ENCODE measurements around the gene PRPF40A.
"Not testable (repeated sequence)": the region's sequence is repeated elsewhere in the genome, so short reads cannot be mapped to it uniquely, and the experiment has no call there.

Gene PRPF40A

DNA sequence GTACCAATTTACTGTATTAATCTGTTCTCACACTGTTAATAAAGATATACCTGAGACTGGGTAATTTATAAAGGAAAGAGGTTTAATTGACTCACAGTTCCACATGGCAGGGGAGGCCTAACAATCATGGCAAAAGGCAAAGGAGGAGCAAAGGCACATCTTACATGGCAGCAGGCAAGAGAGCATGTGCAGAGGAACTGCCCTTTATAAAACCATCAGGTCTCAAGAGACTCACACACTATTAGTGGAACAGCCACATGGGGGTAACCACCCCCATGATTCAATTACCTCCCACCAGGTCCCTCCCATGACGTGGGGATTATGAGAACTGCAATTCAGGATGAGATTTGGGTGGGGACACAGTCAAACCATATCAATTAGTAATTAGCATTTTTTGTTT, 22.4 kb upstream of the PRPF40A start:
- not testable (repeated sequence) for H3K9ac ChIP-seq (ENCODE audit: low read depth, low read length); H3K9me3 ChIP-seq (ENCODE audit: insufficient read depth, low read depth, low read length); H3K4me1 ChIP-seq (ENCODE audit: insufficient read depth, low read length); H3K27ac ChIP-seq (ENCODE audit: low read length); H3K27me3 ChIP-seq (ENCODE audit: insufficient read depth, low read length); H3K4me3 ChIP-seq (ENCODE audit: low read length)
- H3K36me3 ChIP-seq (ENCODE audit: insufficient read depth, low read depth, low read length) = peaks cover 70% of the 10 kb centered on the region

- Histone ChIP-seq H3K4me1 (ENCODE audit: insufficient read depth, low read length) (no peaks in the 10 kb centered on the region), H3K27ac (ENCODE audit: low read length) (no peak overlapping the region), H3K9me3 (ENCODE audit: insufficient read depth, low read depth, low read length) (no peaks in the 10 kb centered on the region; the same call in 1 of the 2 replicates), H3K9ac (ENCODE audit: low read depth, low read length) (no peak overlapping the region), H3K27me3 (ENCODE audit: insufficient read depth, low read length) (no peaks in the 10 kb centered on the region), H3K4me3 (ENCODE audit: low read length) (no peak overlapping the region), H3K36me3 (ENCODE audit: insufficient read depth, low read depth, low read length) (peaks cover 70% of the 10 kb centered on the region)
These were observed 21.2 kb upstream of the PRPF40A start for GRCh38 chr2:152738438-152738837.

- H3K4me3 ChIP-seq (ENCODE audit: low read length); H3K4me1 ChIP-seq (ENCODE audit: insufficient read depth, low read length); H3K9me3 ChIP-seq (ENCODE audit: insufficient read depth, low read depth, low read length); H3K27ac ChIP-seq (ENCODE audit: low read length); H3K27me3 ChIP-seq (ENCODE audit: insufficient read depth, low read length); H3K9ac ChIP-seq (ENCODE audit: low read depth, low read length): not testable (repeated sequence)
- peaks cover 62% of the 10 kb centered on the region for H3K36me3 ChIP-seq (ENCODE audit: insufficient read depth, low read depth, low read length)
These were observed 20.2 kb upstream of the PRPF40A start for GRCh38 chr2:152737509-152737908.

DNA sequence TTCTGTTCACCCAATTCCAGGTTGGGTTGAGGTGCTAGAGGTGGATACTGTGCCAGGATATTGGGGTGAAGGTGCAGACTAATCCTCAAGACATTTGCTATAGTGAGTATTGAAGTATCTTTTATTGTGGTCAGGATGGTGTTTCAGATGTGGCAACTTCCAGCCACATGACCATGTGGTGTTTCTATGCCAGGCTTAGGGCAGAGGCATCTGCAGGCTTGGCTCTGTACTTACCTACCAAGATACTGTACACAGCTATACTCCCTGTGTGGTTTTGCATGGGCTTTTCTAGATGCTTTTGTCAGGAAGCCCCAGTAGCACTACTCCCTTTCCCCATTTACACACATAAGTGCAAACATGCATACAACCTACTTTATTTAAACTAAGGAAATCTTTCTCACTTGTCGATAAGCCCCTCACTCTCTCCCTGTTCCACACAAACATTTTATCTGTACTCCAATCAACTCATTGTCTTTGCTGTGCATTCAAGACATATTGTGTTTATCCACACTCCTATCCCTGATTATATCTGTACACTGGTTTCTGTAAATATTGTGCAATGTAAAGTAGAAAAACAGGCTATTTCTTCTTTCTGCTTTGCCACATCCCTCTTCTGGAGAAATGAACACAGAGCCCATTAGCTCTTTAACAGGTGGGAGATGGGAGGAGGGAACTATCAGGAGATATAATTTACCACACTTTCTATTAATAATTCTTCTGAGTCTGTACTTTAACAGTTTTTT, 13.5 kb upstream of the PRPF40A start:
- Histone ChIP-seq H3K27me3 (ENCODE audit: insufficient read depth, low read length) (no peaks in the 10 kb centered on the region), H3K4me1 (ENCODE audit: insufficient read depth, low read length) (no peaks in the 10 kb centered on the region), H3K4me3 (ENCODE audit: low read length) (no peak overlapping the region), H3K27ac (ENCODE audit: low read length) (no peak overlapping the region), H3K36me3 (ENCODE audit: insufficient read depth, low read depth, low read length) (peaks cover 41% of the 10 kb centered on the region), H3K9me3 (ENCODE audit: insufficient read depth, low read depth, low read length) (no peaks in the 10 kb centered on the region), H3K9ac (ENCODE audit: low read depth, low read length) (no peak overlapping the region)

DNA sequence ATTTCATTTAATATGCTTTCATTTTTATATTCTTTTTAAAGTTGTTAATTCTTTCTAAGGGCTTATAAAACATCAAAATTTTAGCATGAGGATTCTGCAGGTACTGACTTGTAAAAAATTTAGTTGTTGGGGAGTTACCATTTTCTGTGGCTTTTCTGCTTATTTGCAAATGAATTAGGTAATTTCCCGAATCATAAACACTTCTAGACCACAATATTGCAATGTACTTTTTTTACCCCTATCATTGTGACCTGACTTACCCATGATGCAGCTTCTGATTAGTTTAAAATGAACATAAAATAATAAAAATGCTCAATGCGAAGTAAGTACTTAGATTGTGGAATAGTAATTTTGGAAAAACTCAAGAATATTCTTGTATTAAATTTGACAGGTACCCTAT, 12.6 kb upstream of the PRPF40A start:
- Histone ChIP-seq H3K27me3 (ENCODE audit: insufficient read depth, low read length) (no peaks in the 10 kb centered on the region), H3K4me3 (ENCODE audit: low read length) (no peak overlapping the region), H3K9ac (ENCODE audit: low read depth, low read length) (no peak overlapping the region), H3K4me1 (ENCODE audit: insufficient read depth, low read length) (no peaks in the 10 kb centered on the region), H3K36me3 (ENCODE audit: insufficient read depth, low read depth, low read length) (peaks cover 41% of the 10 kb centered on the region), H3K27ac (ENCODE audit: low read length) (no peak overlapping the region), H3K9me3 (ENCODE audit: insufficient read depth, low read depth, low read length) (no peaks in the 10 kb centered on the region)

DNA sequence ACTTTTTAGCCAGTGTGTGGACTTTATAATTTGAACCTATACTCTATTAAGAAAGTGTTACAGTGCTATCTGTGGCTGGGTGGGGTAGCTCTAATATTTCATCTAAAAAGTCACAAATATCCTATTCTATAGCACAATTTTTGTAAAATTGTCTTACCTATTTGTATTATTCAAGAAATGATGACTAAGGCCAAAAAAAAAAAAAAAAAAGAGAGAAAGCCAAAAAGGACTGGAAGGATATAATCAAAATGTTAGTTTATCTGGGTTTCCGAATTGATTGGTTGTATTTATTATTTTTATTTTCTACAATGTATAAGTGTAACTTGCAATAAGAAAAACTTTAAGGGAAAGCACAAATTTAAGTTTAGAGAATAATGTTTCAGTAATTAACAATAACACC, 6.7 kb upstream of the PRPF40A start:
- Histone ChIP-seq H3K27ac (ENCODE audit: low read length) (no peak overlapping the region), H3K9ac (ENCODE audit: low read depth, low read length) (no peak overlapping the region), H3K4me1 (ENCODE audit: insufficient read depth, low read length) (peaks cover 7% of the 10 kb centered on the region), H3K9me3 (ENCODE audit: insufficient read depth, low read depth, low read length) (no peaks in the 10 kb centered on the region), H3K4me3 (ENCODE audit: low read length) (no peak overlapping the region), H3K27me3 (ENCODE audit: insufficient read depth, low read length) (no peaks in the 10 kb centered on the region), H3K36me3 (ENCODE audit: insufficient read depth, low read depth, low read length) (peaks cover 71% of the 10 kb centered on the region)

DNA sequence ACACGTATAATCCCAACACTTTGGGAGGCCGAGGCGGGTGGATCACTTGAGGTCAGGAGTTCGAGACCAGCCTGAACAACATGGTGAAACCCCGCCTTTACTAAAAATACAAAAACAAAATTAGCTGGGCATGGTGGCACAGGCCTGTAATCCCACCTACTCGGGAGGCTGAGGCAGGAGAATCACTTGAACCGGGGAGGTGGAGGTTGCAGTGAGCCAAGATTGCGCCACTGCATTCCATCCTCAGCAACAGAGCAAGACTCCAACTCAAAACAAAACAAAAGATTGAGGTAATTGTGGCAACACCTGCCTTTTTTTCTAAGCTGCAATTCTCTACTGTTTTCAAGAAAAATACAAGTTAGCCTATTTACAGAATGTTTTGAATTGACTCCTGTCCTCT, 5.4 kb upstream of the PRPF40A start:
- H3K4me3 ChIP-seq (ENCODE audit: low read length); H3K27me3 ChIP-seq (ENCODE audit: insufficient read depth, low read length); H3K9me3 ChIP-seq (ENCODE audit: insufficient read depth, low read depth, low read length); H3K4me1 ChIP-seq (ENCODE audit: insufficient read depth, low read length); H3K27ac ChIP-seq (ENCODE audit: low read length); H3K9ac ChIP-seq (ENCODE audit: low read depth, low read length): not testable (repeated sequence)
- H3K36me3 ChIP-seq (ENCODE audit: insufficient read depth, low read depth, low read length) = peaks cover 68% of the 10 kb centered on the region

DNA sequence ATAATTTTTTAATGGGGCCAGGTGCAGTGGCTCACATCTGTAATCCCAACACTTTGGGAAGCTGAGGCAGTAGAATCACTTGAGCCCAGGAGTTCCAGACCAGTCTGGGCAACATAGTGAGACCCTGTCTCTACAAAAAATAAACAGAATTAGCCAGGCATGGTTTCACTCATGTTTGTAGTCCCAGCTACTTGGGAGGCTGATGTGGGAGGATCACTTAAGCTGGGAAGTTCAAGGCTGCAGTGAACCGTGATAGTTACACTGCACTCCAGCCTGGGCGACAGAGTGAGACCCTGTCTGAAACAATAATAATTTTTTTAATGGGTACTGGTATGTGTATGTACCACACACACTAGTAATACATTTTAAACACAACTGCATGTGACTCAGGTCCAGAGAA, 3.5 kb upstream of the PRPF40A start:
- Histone ChIP-seq H3K27ac (ENCODE audit: low read length) (no peak overlapping the region), H3K36me3 (ENCODE audit: insufficient read depth, low read depth, low read length) (peaks cover 51% of the 10 kb centered on the region), H3K9ac (ENCODE audit: low read depth, low read length) (no peak overlapping the region; the same call in 1 of the 2 replicates), H3K4me3 (ENCODE audit: low read length) (peak overlapping the region; percentile 100; the same call in 1 of the 2 replicates), H3K9me3 (ENCODE audit: insufficient read depth, low read depth, low read length) (no peaks in the 10 kb centered on the region), H3K4me1 (ENCODE audit: insufficient read depth, low read length) (peaks cover 7% of the 10 kb centered on the region), H3K27me3 (ENCODE audit: insufficient read depth, low read length) (no peaks in the 10 kb centered on the region)

GRCh38 chr2:152718909-152719645, 1.8 kb upstream of the PRPF40A start:
- H3K9ac ChIP-seq (ENCODE audit: low read depth, low read length) = peak overlapping the region; percentile 100
- H3K9me3 ChIP-seq (ENCODE audit: insufficient read depth, low read depth, low read length) = no peaks in the 10 kb centered on the region
- no peaks in the 10 kb centered on the region for H3K27me3 ChIP-seq (ENCODE audit: insufficient read depth, low read length)
- H3K4me3 ChIP-seq (ENCODE audit: low read length) = peak overlapping the region; percentile 100
- H3K27ac ChIP-seq (ENCODE audit: low read length) = peak overlapping the region; percentile 99
- peaks cover 52% of the 10 kb centered on the region for H3K36me3 ChIP-seq (ENCODE audit: insufficient read depth, low read depth, low read length)
- H3K4me1 ChIP-seq (ENCODE audit: insufficient read depth, low read length) = peaks cover 15% of the 10 kb centered on the region

DNA sequence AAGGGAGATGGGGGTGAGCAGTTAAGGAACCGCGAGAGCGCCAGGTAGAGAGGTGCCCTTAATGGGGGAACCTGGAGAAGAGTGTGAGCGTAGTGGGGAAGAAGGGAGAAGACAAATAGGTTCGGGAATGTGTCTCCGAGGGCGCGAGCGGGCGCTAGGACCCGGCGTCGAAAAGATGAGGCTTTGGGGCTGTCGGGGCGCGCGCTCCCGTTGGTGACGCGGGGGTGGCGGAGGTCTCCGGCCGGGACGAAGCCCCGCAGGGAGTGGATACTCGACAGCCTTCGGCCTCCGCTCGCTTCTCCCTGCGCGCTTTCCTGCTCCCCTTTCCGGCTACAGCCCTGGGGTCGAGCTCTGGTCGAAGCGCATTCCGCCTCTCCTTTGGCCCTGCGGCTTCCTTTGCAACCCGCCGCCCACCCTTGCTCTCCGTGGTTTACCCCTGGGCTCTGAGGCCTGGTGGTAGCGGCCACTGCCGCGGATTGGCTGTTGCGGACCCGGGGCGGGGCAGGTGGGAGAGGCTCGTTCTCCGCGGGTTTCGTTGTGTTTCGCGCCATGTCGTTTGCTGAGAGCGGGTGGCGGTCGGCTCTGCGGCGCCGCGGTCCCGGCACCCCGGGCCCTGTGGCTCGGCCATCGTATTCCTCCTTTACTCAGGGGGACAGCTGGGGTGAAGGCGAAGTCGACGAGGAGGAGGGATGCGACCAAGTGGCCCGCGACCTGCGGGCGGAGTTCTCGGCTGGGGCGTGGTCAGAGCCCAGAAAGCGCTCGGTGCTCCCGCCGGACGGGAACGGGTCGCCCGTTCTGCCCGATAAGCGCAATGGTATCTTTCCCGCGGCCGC, 1.0 kb upstream of the PRPF40A start, which contains the start of gene ARL6IP6:
Gene ARL6IP6 (plus strand): TSS at position 545 of the 833 bp plus-strand sequence. CDS start 5 bp downstream, at position 550.
- H3K4me3 ChIP-seq (ENCODE audit: low read length) = peak within 1 kb of the TSS; percentile 100
- H3K27ac ChIP-seq (ENCODE audit: low read length) = peak within 1 kb of the TSS; percentile 99
- peak within 1 kb of the TSS; percentile 100 for H3K9ac ChIP-seq (ENCODE audit: low read depth, low read length)
- peaks cover 15% of the 10 kb centered on the region for H3K4me1 ChIP-seq (ENCODE audit: insufficient read depth, low read length)
- no peaks in the 10 kb centered on the region for H3K27me3 ChIP-seq (ENCODE audit: insufficient read depth, low read length)
- H3K9me3 ChIP-seq (ENCODE audit: insufficient read depth, low read depth, low read length) = no peaks in the 10 kb centered on the region
- H3K36me3 ChIP-seq (ENCODE audit: insufficient read depth, low read depth, low read length) = peaks cover 54% of the 10 kb centered on the region

DNA sequence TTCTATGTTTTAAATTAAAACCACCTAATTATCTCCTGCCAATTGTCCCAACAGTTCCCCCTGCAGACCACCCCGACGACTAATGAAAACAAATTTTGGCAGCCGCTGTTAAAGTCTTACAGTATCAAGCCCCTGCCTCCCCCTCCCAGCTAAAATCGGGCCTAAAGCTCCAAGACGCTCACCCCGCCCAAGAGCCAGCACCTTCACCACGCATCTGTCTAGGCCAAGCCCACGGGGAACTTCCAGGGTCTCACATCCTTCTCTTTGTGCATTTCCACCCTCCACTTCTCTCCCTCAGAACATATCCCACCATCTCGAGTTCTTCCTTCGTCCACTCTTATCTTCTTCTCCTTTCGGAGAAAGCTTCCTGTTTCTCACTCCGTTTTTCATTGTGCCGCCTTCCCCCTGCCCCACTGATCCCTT, 445 bp downstream of the PRPF40A start:
- H3K36me3 ChIP-seq (ENCODE audit: insufficient read depth, low read depth, low read length) = peaks cover 55% of the 10 kb centered on the region
- peaks cover 15% of the 10 kb centered on the region for H3K4me1 ChIP-seq (ENCODE audit: insufficient read depth, low read length)

More for the DNA sequence above, 445 bp downstream of the PRPF40A start:
- Histone ChIP-seq H3K9ac (ENCODE audit: low read depth, low read length) (peak overlapping the region; percentile 100), H3K9me3 (ENCODE audit: insufficient read depth, low read depth, low read length) (no peaks in the 10 kb centered on the region), H3K27ac (ENCODE audit: low read length) (peak overlapping the region; percentile 99), H3K27me3 (ENCODE audit: insufficient read depth, low read length) (no peaks in the 10 kb centered on the region), H3K4me3 (ENCODE audit: low read length) (peak overlapping the region; percentile 100)
